ACHN (cell line): ENCODE data around the gene DLG2.

ENCODE experiments used
- DNase-seq: peaks from one replicate; pipeline ENCODE4 v3.0.0-alpha.2; 2015
- in situ Hi-C: cut with HindIII; loops from 2 replicates; pipeline ENCODE4 v1.10.0; 2017; ENCODE audit warnings: low sequenced_read_pairs, low pct_ligation_motif_present, low pct_unique_long_range_greater_than_20kb

The DLG2 gene

DNA sequence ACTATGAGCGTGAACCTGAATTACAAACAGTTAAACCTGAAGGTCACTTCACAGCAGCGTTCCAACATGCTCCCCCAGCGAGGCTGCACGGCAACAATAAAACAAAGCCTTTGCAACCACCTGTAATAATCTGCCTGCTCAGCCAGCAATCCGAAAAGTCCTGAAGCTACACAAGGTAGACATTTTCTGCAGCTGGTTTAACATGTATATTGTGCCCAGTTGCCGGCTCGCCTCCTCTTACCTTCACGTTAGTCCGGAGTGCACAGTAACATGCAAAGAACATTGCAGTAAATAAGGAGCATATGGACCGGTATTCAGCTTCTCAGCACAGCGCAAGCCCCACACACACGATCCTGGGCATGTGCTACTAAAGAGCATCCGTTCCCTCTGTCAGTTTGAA, 704.3 kb downstream of the DLG2 start:
- no peak for DNase-seq
- in situ Hi-C loops: no loop called here

DNA sequence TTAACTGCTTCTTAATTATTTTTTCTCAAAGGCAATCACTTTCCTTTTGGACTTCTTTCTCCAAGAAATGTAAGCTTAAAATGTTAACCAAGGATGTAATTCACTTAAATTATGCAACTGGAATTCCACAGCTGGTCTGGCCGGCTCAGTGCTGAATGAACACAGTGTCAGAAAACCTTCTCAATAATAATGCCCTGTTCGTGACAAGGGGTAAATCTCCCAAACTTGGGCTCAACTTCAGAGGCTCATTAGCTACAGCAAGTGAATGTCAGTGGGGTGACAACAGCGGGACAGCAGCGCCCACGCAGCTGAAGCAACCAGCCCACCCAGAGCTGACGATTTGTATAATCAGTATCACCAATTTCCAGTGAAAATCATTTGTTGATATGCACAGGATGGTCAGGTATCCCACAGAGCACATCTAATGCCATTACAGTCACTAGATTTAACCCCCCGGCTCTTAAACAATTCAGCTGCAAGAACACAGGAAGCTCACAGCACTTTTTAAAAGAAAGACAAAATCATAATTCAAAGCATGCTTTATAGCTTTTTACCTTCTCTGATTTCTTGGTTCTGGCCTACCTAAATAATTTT, 704.8 kb downstream of the DLG2 start:
- in situ Hi-C loops: no loop called here
- no peak for DNase-seq

DNA sequence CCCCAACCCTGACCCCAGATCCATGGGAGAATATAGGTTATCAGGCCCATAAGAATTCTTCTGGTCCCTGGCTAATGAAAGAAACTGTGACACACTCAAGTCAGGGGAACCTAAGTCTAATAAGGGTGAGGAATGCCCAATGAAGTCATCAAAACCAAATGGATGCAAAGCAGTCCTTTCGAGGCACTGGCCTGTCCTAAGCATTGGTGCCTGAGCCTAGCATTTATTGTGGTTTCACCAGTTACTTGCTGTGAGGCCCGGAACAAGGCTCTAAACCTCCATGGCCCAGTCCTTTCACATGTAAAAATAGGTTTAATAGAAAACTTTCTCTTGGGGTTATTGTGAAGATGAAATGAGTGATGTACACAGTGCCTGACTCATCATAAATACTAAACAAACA, 712.6 kb downstream of the DLG2 start:
- in situ Hi-C loops: no loop called here
- DNase-seq: no peak

DNA sequence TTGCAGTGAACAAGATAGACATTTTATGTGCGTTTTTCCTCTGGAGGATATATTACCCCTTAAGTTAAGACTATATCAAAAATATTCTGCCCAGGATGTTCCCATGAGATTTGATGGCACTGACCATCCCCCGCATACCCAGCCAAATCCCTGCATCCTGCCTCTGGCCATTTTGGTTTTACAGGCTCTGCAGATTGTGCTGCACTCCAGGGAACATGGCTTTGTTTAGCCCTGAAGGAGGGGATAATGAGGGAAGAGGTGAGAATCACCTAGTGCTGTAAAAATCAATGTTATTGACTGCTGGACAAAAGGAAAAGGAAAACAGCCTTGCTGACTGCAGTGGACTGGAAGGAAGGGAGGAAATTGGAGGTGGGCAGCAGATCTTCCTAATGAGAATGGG, 717.4 kb downstream of the DLG2 start:
- no peak for DNase-seq
- in situ Hi-C loops: no loop called here

DNA sequence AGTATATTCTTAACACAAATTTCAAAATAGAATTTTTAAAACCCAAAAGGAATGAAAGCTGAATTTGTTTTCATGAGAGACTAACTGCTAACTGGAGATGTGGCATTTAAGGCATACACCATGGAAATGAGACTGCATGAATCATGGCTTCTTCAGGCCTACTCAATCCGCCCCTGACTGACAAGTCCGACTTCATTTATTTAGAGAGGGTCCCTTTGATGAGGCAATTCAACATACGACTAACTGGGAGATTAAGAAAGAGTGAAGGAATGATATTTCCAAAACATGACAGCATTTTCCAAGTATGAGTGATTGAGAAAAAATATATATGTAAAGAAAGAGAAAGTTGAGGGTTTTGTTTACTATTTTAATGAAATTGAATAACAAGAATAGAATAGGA, 720.1 kb downstream of the DLG2 start:
- in situ Hi-C loops: no loop called here
- DNase-seq: no peak

DNA sequence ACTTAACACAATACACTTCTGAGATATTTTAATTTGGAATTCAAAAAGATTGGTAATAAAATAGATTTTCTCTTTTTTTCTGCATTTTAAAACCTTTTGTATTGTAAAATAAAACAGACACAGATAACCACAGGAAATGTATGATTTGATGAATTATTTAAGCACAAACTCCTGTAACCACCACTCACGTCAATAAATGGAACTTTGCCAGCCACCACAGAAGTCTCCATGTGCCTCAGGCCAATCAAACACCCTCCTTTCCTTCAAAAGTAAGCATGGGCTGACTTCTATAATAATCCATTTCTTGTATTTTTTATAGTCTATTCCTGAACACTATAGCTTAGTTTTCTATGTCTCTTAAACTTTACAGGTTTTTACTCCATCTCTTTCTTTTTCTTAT, 721.7 kb downstream of the DLG2 start:
- no peak for DNase-seq
- in situ Hi-C loops: no loop called here

DNA sequence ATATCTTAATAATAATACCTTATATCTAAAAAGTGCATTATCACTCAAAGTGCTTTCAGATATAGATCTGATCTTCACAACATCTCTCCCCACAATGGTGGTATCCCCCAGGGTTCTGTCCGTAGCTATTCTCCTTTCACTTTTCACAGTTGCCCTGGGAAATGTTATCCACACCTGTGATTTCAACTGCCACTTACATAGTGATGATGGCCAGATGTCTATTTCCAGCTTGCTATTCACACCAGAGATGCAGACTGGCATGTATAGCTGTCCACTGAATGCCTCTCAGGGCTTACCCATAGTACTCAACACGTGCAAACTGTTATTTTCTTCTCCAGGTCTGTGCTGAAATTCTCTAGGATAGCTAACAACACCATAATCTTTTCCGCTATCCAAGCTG, 724.7 kb downstream of the DLG2 start:
- in situ Hi-C loops: no loop called here
- DNase-seq: no peak

DNA sequence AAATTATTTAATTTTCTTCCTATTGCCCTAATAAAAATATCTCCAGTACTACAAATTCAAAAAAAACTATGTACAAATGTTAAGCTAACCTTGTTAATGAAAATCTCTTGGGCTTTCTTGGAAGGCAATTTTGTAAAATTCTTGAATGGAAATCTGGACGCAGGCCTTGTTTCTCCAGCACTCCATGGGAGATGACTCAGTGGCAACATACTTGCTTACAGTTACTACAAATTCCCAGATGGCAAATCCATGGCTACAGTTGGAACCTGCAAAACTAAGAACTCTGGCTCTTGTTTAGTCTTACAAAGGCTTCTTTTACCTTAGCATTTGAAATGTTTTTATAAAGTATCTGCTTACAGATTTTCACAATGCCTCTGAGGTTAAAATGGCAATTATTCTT, 725.2 kb downstream of the DLG2 start:
- in situ Hi-C loops: no loop called here
- DNase-seq: no peak

DNA sequence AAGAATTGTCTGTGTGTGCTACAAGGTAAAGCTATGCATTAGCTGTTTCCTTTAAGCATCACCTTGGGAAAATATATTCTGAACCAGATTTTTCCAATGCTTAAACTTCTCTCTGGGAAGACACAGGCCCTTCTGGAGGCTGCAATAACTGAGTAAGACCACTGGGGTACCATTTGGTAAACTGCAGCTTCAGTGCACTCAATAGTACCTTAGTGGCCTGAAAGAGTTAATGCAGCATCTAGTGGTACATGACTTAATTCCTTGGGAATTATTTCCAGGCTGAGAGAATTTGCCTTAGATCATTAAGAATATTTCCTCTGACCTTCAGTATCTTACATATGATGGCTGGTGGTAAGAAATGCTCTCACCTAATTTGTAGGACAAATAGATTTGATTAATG, 727.4 kb downstream of the DLG2 start:
- in situ Hi-C loops: no loop called here
- DNase-seq: peak; percentile 2

DNA sequence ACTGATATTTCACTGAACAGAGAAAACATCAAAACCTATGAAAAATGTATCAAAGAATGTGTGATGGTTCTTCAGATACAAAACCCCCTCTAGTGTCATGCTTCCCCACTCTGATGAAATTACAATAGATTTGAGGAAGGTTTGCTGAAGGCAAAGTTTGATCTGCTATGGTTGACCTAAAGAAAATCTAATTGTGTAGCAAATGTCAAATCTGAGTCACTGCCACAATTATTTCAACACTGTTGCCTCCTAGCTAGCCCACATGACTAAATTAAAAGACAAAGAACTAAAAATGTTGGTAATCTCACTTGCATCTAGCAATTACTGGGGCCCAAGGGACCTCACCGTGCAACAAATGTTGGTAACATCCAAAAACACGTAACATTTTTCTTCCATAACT, 728.0 kb downstream of the DLG2 start:
- in situ Hi-C loops: no loop called here
- DNase-seq: no peak

DNA sequence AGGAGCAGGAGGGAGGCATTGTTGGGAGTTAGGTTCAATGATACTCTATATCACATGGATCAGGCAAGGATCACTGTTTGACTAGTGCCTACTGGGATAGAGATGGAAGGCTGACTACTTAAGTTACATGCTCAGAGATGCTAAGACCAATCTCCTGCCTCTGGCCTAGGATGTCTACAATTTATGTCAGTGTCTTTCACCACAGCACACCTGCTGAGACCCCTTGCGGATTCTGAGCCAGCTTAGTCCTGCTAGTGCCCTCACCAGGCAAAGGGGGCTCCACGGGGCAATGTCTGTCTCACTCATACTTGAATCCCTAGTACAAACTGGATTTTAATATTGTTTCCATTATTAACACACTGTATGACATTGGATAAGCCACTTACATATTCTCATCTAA, 732.5 kb downstream of the DLG2 start:
- in situ Hi-C loops: no loop called here

DNA sequence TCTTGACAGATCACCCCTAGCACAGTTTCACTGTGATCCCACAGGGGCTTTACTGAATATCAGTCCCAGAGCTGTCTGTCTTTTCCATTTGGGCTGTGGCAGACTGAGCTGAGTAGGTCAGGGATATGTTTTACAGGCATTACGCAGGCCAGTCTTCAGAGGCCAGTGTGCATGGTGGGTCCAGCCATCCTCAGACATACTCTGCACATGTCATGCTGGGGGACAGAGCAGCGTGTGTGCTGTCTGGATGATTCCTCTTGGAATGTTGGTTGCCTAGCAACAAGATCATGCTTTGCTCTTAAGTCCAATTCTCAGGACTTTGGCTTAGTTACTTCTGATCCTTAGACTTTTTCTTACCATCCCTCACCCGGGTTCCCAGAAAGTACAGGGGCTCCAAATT, 736.5 kb downstream of the DLG2 start:
- no peak for DNase-seq
- in situ Hi-C loops: no loop called here

More for the DNA sequence above, 732.5 kb downstream of the DLG2 start:
- DNase-seq: no peak

DNA sequence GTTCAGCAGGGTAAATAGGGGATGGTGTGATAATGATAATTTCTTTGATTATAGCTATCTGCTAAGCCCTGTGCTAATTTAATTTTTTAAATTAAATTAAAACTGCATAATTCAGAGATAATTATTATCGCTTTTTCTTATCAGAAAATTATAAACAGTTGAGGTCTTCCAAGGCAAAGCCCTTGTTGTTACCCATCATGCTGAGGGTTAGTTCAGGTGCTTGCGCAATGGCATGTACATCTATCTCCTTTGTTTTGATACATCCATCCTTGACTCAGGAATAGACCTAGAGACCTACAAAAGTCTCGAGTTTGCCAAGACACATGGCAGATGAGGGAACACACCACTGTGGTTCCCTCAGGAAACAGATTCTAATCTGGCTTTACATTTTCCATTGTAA, 737.6 kb downstream of the DLG2 start:
- no peak for DNase-seq
- in situ Hi-C loops: no loop called here

DNA sequence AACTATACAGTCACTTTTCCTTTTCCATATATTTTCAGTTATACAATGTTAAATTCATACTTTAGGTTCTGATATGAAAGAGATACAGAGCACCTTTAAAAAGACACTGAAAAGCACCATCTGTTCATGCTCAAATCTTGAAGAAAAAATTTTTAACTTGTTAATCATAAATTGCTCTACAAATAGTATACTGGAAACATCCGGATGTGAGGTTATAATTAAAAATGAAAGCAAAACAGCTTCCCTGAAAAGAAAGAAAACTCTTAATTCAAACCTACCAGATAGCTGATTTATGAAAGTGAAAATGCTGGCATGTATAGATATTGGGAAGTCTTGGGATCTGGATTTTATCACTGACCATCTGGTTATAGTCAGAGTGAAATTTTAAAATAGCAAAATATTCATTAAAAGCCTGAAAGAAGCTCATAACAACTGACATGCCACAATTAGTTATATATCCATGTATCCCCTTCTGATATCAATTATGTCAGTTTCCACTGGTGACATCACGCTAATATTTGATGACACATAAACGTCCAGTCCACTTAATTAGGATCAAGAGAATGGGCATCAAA, 740.0 kb downstream of the DLG2 start:
- DNase-seq: no peak

DNA sequence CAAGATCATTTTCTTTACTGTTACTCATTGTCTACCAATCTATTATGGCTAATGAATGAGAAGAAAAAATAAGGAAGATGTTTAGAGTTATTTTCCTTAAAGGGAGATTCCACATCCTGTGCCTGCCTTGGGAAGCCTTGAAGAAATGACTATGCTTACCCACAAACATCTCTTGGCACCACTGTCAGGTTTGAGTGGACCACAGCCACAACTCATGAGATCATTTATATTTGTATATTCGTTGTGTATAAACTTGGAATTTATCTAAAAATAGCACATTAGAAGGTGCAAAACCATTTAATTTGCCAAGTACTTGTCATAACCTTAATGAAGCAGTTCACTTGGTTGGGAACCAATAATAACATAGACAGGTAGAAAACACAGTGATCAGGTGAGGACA, 740.8 kb downstream of the DLG2 start:
- in situ Hi-C loops: no loop called here
- no peak for DNase-seq

More for the DNA sequence above, 740.0 kb downstream of the DLG2 start:
- in situ Hi-C loops: no loop called here

DNA sequence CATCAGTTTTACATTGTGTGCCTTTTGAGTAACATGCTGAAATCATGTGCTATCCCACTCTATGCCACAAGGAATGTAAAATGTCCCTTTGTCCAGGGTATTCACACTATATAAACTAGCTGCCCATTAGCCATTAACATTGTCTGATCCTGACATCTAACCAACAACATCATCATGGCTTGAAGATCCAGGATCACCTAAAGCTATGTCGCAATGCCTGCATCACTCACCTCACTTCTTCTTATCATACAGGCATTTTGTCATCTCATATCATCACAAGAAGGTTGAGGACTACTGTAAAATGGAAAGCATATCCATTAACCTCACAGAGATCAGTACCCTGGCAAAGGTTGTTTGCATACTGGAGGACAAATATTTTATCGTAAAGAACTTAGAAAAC, 742.3 kb downstream of the DLG2 start:
- no peak for DNase-seq
- in situ Hi-C loops: no loop called here

DNA sequence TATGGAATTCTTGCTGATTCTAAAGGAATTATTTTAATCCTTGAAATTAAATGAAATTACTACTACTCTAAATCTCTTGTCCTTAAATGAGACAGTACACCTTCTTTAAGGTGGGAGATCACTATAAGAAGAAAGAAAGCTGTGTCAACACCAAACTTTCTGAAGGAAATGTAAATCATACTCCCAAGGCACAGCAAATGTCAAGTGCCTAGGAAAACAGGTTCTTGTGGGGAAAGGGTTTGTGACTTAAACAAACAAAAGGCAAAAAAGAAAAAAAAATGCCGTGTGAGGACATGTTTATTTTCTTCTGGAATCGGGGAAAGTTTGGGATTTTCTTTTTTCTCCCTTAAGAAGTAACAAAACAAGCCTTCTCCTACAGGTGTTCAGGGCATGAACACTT, 745.1 kb downstream of the DLG2 start:
- in situ Hi-C loops: no loop called here
- no peak for DNase-seq

DNA sequence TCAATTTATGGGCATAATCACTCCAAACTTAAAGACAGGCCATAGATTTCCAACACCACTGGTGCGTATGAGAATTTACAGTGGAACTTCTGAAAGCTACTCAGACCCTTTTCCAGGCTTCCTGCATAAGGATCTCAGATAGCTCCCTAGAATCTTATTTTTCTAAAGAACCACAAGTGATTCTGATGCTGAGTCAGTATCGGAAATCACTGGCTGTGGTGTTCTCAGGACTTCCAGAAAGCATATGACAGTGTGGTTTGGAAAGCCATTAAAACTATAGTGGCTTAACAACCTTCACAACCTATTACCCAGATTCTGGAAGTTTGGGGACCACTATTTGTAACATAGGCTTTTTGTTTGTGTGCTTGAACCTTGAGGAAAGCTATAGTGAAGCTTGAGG, 756.0 kb downstream of the DLG2 start:
- DNase-seq: no peak
- in situ Hi-C loops: no loop called here

DNA sequence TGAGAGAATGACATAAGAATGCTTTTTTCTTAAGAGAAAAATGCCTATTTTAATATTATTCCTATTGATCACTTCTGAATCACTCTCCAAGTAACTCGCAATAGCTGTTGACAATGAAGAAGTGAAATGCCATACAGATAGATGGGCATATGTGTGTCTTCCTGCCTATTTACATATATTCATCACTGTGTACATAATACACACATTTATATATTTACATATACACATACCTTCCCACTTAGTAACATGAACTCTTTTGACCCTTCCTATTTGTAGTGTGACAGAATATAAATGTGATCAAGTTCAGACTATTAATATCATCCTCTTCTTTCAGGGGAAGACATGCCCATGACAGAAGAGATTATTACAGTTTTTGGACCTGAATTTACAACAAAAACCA, 756.7 kb downstream of the DLG2 start:
- DNase-seq: no peak
- in situ Hi-C loops: no loop called here

DNA sequence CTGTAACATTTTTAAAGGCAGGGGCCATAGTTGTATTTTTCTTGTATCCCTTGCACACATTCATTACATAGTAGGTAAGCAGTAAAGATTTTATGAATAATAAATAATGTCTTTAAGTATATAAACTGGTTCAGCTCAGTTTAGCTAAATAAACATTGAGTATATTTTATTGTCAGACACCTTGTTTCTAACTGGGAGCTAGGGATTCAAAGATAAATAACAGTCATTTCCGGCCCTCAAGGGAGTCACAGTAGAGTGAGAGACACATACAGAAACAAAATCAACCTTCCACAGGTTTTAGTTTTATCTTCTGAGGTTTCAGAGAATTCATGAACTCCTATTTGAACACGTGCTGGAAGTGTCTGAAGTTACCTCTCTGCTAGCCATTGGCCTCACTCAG, 760.2 kb downstream of the DLG2 start:
- in situ Hi-C loops: no loop called here
- DNase-seq: no peak
